Fibroblast of the conjunctiva (primary cell): ENCODE results near the gene IFT22.
A peak's percentile ranks its signal among the peaks of the same experiment; 100 is the strongest.
"Not testable (repeated sequence)": the region's sequence is repeated elsewhere in the genome, so short reads cannot be mapped to it uniquely, and the experiment has no call there.

Experiments
- DNase-seq: peaks from one replicate; pipeline ENCODE4 v3.0.0-alpha.2; 2010; ENCODE audit warnings: low read depth

The IFT22 gene

GRCh38 chr7:101321491-101322401, at the start of gene IFT22:
IFT22 (minus strand) TSS chr7:101321812; CDS start chr7:101321709, 103 bp downstream.
- DNase-seq, result peak; percentile 81

GRCh38 chr7:101370836-101371235, 49.2 kb upstream of the IFT22 start:
- no peak for DNase-seq

- DNase-seq, result no peak
These were observed 47.0 kb upstream of the IFT22 start for GRCh38 chr7:101368422-101369165.

GRCh38 chr7:101367676-101368075, 46.1 kb upstream of the IFT22 start:
- DNase-seq, result no peak

GRCh38 chr7:101365956-101366355, 44.3 kb upstream of the IFT22 start:
- no peak for DNase-seq

GRCh38 chr7:101363734-101364374, 42.2 kb upstream of the IFT22 start:
- peak; percentile 33 for DNase-seq

- no peak for DNase-seq
These were observed 41.7 kb upstream of the IFT22 start for GRCh38 chr7:101363196-101363733.

- DNase-seq, result no peak
These were observed 41.0 kb upstream of the IFT22 start, which contains the start of gene COL26A1 for GRCh38 chr7:101362334-101363195. COL26A1 (plus strand) TSS chr7:101362875; CDS start chr7:101363033, 158 bp downstream.

- DNase-seq, result no peak
These were observed 35.8 kb upstream of the IFT22 start for GRCh38 chr7:101357433-101357832.

GRCh38 chr7:101352920-101353308, 31.3 kb upstream of the IFT22 start:
- no peak for DNase-seq

GRCh38 chr7:101349300-101349699, 27.7 kb upstream of the IFT22 start:
- not testable (repeated sequence) for DNase-seq

GRCh38 chr7:101348456-101349067, 26.9 kb upstream of the IFT22 start:
- not testable (repeated sequence) for DNase-seq

GRCh38 chr7:101347477-101347876, 25.9 kb upstream of the IFT22 start:
- no peak for DNase-seq

- DNase-seq, result no peak
These were observed 21.3 kb upstream of the IFT22 start for GRCh38 chr7:101342892-101343291.

GRCh38 chr7:101340379-101340778, 18.8 kb upstream of the IFT22 start:
- DNase-seq, result no peak

GRCh38 chr7:101333912-101334311, 12.3 kb upstream of the IFT22 start:
- no peak for DNase-seq

GRCh38 chr7:101332026-101332425, 10.4 kb upstream of the IFT22 start:
- no peak for DNase-seq

- DNase-seq, result no peak
These were observed 8.4 kb upstream of the IFT22 start for GRCh38 chr7:101330011-101330484.

- DNase-seq, result no peak
These were observed 6.5 kb upstream of the IFT22 start for GRCh38 chr7:101328159-101328558.

- no peak for DNase-seq
These were observed 2.2 kb downstream of the IFT22 start for GRCh38 chr7:101319401-101319800.

- peak; percentile 31 for DNase-seq
These were observed 6.3 kb downstream of the IFT22 start for GRCh38 chr7:101315336-101315735.
